PC-3 (cell line): ENCODE results near the gene NOP56.

Experiments
- CTCF ChIP-seq: fragments of 300-600 bp; sonication (generic); conservative IDR thresholded peaks from 2 replicates; pipeline ENCODE4 v1.5.1; 2017; ENCODE audit warnings: antibody characterized with exemption, low read depth, mild to moderate bottlenecking, low read length
- EZH2 ChIP-seq: fragments of 300-600 bp; sonication (generic); IDR thresholded peaks from one replicate; pipeline ENCODE4 v1.6.1; 2017; ENCODE audit warnings: antibody characterized with exemption, mild to moderate bottlenecking, low read length; ENCODE audit not compliant: unreplicated experiment

GRCh38 chr20:2657241-2657640 lies 4.8 kb downstream of the NOP56 start:
- TF ChIP-seq CTCF (no peak), EZH2 (no peak)
